IPS-20b (cell line): Measurements from ENCODE around the gene CASK.

Experiments
- H3K27ac ChIP-seq: one replicate; pipeline ENCODE4 v1.5.1; 2013; ENCODE audit warnings: low read length
- H3K27me3 ChIP-seq: 2 replicates; pipeline ENCODE4 v1.6.1; 2013; ENCODE audit warnings: mild to moderate bottlenecking, low read length, inconsistent platforms; ENCODE audit not compliant: insufficient read depth
- H3K36me3 ChIP-seq: 2 replicates; pipeline ENCODE4 v1.6.1; 2013; ENCODE audit warnings: low read depth, mild to moderate bottlenecking, inconsistent platforms, low read length, moderate library complexity; ENCODE audit not compliant: insufficient read depth
- H3K4me1 ChIP-seq: 2 replicates; pipeline ENCODE4 v1.6.1; 2013; ENCODE audit warnings: mild to moderate bottlenecking, control low read depth, inconsistent platforms, low read length, moderate library complexity; ENCODE audit not compliant: insufficient read depth
- H3K4me3 ChIP-seq: 2 replicates; pipeline ENCODE4 v1.5.1; 2013; ENCODE audit warnings: mild to moderate bottlenecking, low read length, inconsistent platforms
- H3K9ac ChIP-seq: 2 replicates; pipeline ENCODE4 v1.6.1; 2013; ENCODE audit warnings: low read depth, mild to moderate bottlenecking, inconsistent platforms, low read length, moderate library complexity
- H3K9me3 ChIP-seq: 2 replicates; pipeline ENCODE4 v1.6.1; 2013; ENCODE audit warnings: mild to moderate bottlenecking, low read depth, low read length, inconsistent platforms; ENCODE audit not compliant: insufficient read depth

CASK gene

GRCh38 chrX:41589634-41590270, 333.6 kb downstream of the CASK start:
- no peak overlapping the region for H3K9ac ChIP-seq
- no peak overlapping the region for H3K4me3 ChIP-seq
- no peaks in the 10 kb centered on the region for H3K9me3 ChIP-seq
- peaks cover 7% of the 10 kb centered on the region for H3K4me1 ChIP-seq
- peaks cover 5% of the 10 kb centered on the region; the same call in 1 of the 2 replicates for H3K36me3 ChIP-seq
- H3K27me3 ChIP-seq = no peaks in the 10 kb centered on the region
- H3K27ac ChIP-seq = no peak overlapping the region

GRCh38 chrX:41588271-41588670, 335.1 kb downstream of the CASK start:
- Histone ChIP-seq H3K4me3 (no peak overlapping the region), H3K36me3 (peaks cover 5% of the 10 kb centered on the region; the same call in 1 of the 2 replicates), H3K27me3 (no peaks in the 10 kb centered on the region), H3K4me1 (peaks cover 7% of the 10 kb centered on the region), H3K9ac (no peak overlapping the region), H3K27ac (no peak overlapping the region), H3K9me3 (no peaks in the 10 kb centered on the region)

GRCh38 chrX:41580423-41581064, 342.8 kb downstream of the CASK start:
- H3K4me1 ChIP-seq = no peaks in the 10 kb centered on the region
- H3K4me3 ChIP-seq = no peak overlapping the region
- H3K27ac ChIP-seq = no peak overlapping the region
- H3K27me3 ChIP-seq = no peaks in the 10 kb centered on the region
- H3K9me3 ChIP-seq = no peaks in the 10 kb centered on the region
- H3K9ac ChIP-seq = no peak overlapping the region
- H3K36me3 ChIP-seq = 0 out of 2 replicates have a peak, but pooled peaks cover 9% of the 10 kb centered on the region

GRCh38 chrX:41563876-41564275, 359.5 kb downstream of the CASK start:
- no peaks in the 10 kb centered on the region for H3K9me3 ChIP-seq
- no peak overlapping the region for H3K4me3 ChIP-seq
- H3K9ac ChIP-seq = no peak overlapping the region
- no peaks in the 10 kb centered on the region for H3K27me3 ChIP-seq
- H3K36me3 ChIP-seq = no peaks in the 10 kb centered on the region
- no peak overlapping the region for H3K27ac ChIP-seq
- no peaks in the 10 kb centered on the region for H3K4me1 ChIP-seq

DNA sequence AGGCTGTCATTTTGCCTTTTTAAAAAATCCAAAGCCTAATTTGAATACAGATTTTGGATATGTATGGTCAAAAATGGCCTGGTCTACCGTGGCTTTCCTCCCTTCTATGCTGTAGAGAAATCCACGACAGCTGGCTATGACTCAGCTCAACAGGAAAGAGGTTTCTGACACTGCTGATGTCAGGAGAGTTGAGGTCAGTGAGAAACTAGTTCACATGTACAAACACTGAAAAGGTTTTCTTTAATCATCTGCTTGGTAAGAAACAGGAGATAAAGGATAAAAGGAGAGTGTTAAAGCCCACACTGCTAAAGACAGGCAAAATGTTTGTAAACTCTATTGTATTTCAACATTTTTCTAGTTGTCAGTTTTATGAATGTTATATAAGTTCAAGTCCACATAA, 362.3 kb downstream of the CASK start:
- no peaks in the 10 kb centered on the region for H3K27me3 ChIP-seq
- no peak overlapping the region for H3K4me3 ChIP-seq
- no peaks in the 10 kb centered on the region for H3K9me3 ChIP-seq
- H3K27ac ChIP-seq = no peak overlapping the region
- H3K9ac ChIP-seq = no peak overlapping the region
- H3K4me1 ChIP-seq = no peaks in the 10 kb centered on the region
- no peaks in the 10 kb centered on the region for H3K36me3 ChIP-seq

GRCh38 chrX:41559235-41560052, 363.9 kb downstream of the CASK start:
- Histone ChIP-seq H3K4me1 (no peaks in the 10 kb centered on the region), H3K27ac (no peak overlapping the region), H3K9ac (no peak overlapping the region), H3K9me3 (no peaks in the 10 kb centered on the region), H3K4me3 (no peak overlapping the region), H3K36me3 (no peaks in the 10 kb centered on the region), H3K27me3 (no peaks in the 10 kb centered on the region)

DNA sequence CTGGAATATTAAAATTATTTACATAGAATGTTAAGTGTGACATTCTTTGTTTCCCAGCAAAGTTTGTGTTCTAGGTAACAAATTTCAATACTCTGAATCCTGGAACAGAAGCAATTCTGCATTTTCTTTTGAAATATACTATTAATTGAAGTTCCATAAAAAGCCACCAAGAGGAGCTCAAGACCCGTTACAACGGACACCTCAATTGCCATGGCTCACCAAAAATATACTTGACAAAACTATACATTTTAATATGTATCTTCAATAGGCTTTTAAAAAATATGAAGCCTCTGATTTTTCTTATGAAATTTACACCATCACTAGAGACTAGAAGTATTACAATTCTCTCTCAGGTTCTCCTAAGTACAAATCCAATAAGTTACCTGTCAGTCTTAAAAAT, 364.8 kb downstream of the CASK start:
- H3K27ac ChIP-seq = no peak overlapping the region

DNA sequence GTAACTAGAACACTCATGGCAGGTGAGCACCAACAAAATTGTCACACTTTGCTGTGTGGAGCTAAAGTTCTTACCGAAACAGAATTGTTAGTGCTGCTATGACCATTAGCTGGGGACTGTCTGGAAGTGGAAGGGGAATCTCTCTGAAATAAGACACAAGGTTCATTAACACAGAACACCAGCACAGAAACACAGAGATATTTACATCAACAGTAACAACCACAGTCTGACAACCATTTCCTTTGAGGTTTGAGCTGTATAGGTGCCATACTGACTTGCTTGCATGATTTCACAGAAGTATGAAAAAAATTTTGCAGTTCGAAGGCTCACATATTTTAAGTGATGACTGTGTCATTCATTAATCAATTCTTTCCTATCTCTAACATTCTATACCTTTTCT, 366.4 kb downstream of the CASK start:
- H3K9ac ChIP-seq = no peak overlapping the region
- no peaks in the 10 kb centered on the region for H3K36me3 ChIP-seq
- H3K9me3 ChIP-seq = no peaks in the 10 kb centered on the region
- H3K4me3 ChIP-seq = no peak overlapping the region
- H3K27me3 ChIP-seq = no peaks in the 10 kb centered on the region
- no peaks in the 10 kb centered on the region for H3K4me1 ChIP-seq
- no peak overlapping the region for H3K27ac ChIP-seq

More for the DNA sequence above, 364.8 kb downstream of the CASK start:
- Histone ChIP-seq H3K9me3 (no peaks in the 10 kb centered on the region), H3K27me3 (no peaks in the 10 kb centered on the region), H3K36me3 (no peaks in the 10 kb centered on the region), H3K9ac (no peak overlapping the region), H3K4me3 (no peak overlapping the region), H3K4me1 (no peaks in the 10 kb centered on the region)

DNA sequence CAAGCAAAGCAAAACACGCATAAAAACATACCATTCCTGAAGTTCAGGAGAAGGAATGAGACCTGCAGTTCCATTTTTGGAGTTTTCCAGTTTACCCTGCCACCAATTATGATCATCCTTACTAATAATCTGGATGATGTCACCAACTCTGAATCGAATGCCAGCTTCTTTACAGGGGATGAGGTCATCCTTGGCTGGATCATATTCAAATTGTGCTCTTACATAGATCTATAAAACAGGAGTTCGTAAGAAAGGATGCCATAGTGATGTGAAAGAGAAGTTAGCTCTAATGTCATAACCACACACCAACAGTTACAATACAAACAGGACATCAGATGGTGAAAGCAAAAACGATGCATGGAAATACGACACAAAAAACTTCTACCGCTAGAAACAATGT, 369.7 kb downstream of the CASK start:
- no peaks in the 10 kb centered on the region for H3K27me3 ChIP-seq
- no peaks in the 10 kb centered on the region for H3K36me3 ChIP-seq
- H3K4me3 ChIP-seq = no peak overlapping the region
- H3K9me3 ChIP-seq = no peaks in the 10 kb centered on the region
- H3K27ac ChIP-seq = no peak overlapping the region
- no peaks in the 10 kb centered on the region for H3K4me1 ChIP-seq
- H3K9ac ChIP-seq = no peak overlapping the region

DNA sequence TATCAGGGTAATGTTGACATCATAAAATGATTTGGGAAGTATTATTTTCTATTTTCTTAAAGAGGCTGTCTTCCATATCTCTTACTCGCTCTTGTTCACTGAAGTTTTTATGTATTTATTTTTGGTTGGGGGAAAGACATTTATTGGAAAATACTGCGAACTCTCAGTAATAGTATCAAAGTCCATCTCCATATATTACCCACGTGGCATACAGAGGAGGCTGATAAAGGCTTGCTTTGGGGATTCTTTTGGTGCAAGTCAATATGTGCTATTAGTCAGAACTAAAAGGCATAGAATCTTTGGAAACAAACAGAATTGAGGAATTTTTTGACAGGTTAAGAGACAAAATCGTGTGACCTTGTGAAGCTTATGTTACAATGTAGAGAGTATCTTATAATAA, 374.9 kb downstream of the CASK start:
- H3K4me3 ChIP-seq = no peak overlapping the region
- no peak overlapping the region for H3K9ac ChIP-seq
- no peaks in the 10 kb centered on the region for H3K27me3 ChIP-seq
- H3K36me3 ChIP-seq = no peaks in the 10 kb centered on the region
- H3K4me1 ChIP-seq = no peaks in the 10 kb centered on the region
- no peaks in the 10 kb centered on the region for H3K9me3 ChIP-seq
- no peak overlapping the region for H3K27ac ChIP-seq

GRCh38 chrX:41543668-41544067, 379.7 kb downstream of the CASK start:
- Histone ChIP-seq H3K36me3 (peaks cover 3% of the 10 kb centered on the region; the same call in 1 of the 2 replicates), H3K9me3 (no peaks in the 10 kb centered on the region), H3K4me3 (no peak overlapping the region), H3K9ac (no peak overlapping the region), H3K4me1 (no peaks in the 10 kb centered on the region), H3K27ac (no peak overlapping the region), H3K27me3 (no peaks in the 10 kb centered on the region)

- no peak overlapping the region for H3K27ac ChIP-seq
- H3K4me1 ChIP-seq = no peaks in the 10 kb centered on the region
- H3K9ac ChIP-seq = no peak overlapping the region
- peaks cover 3% of the 10 kb centered on the region; the same call in 1 of the 2 replicates for H3K36me3 ChIP-seq
- no peak overlapping the region for H3K4me3 ChIP-seq
- H3K9me3 ChIP-seq = no peaks in the 10 kb centered on the region
- H3K27me3 ChIP-seq = no peaks in the 10 kb centered on the region
Observed at GRCh38 chrX:41543025-41543424, 380.3 kb downstream of the CASK start.
